Colonic mucosa (tissue), 4 donors: ENCODE results near the gene H1-8. TPM values are rescaled to one million over a fixed set of nuclear protein-coding genes. Genes with fewer than 3 reads are reported as not detected.

Source experiments
- DNase-seq: peaks from one replicate; pipeline ENCODE4 v3.0.0-alpha.2; 2020
- H3K27ac ChIP-seq: fragments of 200-600 bp; one replicate; pipeline ENCODE4 v1.8.0; 2021
- H3K27me3 ChIP-seq: fragments of 200-600 bp; one replicate; pipeline ENCODE4 v1.8.0; 2021
- H3K36me3 ChIP-seq: fragments of 200-600 bp; one replicate; pipeline ENCODE4 v1.8.0; 2021
- H3K4me1 ChIP-seq: fragments of 200-600 bp; one replicate; pipeline ENCODE4 v1.8.0; 2021; ENCODE audit warnings: mild to moderate bottlenecking
- H3K4me3 ChIP-seq: fragments of 200-600 bp; one replicate; pipeline ENCODE4 v1.8.0; 2021
- H3K9ac ChIP-seq, 2 donors: one replicate each; pipeline ENCODE4 v1.7.0; 2013; ENCODE audit warnings: control low read depth in 2 of 2, low read depth in 2 of 2, low read length in 2 of 2
- H3K9me3 ChIP-seq: fragments of 200-600 bp; one replicate; pipeline ENCODE4 v1.8.0; 2021
- intact Hi-C: fragments of 100-400 bp; cut with DNase I; formaldehyde crosslinking; loops from one replicate; pipeline ENCODE4 v1.14.1; 2022
- total RNA-seq, 2 donors: library from RNA; stranded (reverse); fragmentation: NEBNext Ultra II Directional in 1 of 2; extraction: Animal tissue kit (Norgen Biotek cat#: 25700) in 1 of 2; gene quantifications; one replicate each; pipeline ENCODE4 v1.2.1, GENCODE V29; 2021
- TF ChIP-seq, protein P1 (sequence below): fragments of 200-600 bp; IDR thresholded peaks from one replicate; pipeline ENCODE4 v1.8.0; 2022; ENCODE audit warnings: antibody characterized with exemption, mild to moderate bottlenecking
- donor health status: healthy.
- donor health status: DM: no; HTN: no; CAD: no.
- donor health status: DM: no; HTN: no; CAD: no.

Gene H1-8
- total RNA-seq, 2 donors from 2014 or later: not detected

DNA sequence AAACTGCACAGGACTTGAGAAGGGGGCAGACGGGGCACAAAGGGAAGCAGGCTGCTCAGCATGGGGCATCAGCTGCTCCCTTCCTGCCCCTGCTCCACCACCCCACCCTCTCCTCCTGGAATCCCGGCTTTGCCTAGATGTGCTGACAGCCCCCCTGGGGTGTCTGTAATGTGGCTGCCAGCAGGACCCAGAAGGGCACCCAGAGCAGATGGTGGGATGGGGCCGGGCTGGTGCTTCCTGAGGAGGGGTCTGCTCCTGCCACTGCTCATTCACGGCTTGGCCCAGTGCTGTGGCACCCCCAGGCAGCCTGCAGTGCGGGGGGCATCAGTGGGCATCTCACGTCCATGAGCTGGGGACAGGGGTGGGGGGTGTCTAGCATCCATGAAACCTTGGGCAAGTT is 10.2 kb downstream of the H1-8 start:
- Histone ChIP-seq H3K4me1 (no peaks in the 10 kb centered on the region), H3K27me3 (no peaks in the 10 kb centered on the region), H3K4me3 (no peak overlapping the region), H3K9ac (no peak overlapping the region), H3K9me3 (no peaks in the 10 kb centered on the region), H3K36me3 (no peaks in the 10 kb centered on the region), H3K27ac (no peak overlapping the region)
- DNase-seq: no peak
- TF ChIP-seq, protein P1, sequence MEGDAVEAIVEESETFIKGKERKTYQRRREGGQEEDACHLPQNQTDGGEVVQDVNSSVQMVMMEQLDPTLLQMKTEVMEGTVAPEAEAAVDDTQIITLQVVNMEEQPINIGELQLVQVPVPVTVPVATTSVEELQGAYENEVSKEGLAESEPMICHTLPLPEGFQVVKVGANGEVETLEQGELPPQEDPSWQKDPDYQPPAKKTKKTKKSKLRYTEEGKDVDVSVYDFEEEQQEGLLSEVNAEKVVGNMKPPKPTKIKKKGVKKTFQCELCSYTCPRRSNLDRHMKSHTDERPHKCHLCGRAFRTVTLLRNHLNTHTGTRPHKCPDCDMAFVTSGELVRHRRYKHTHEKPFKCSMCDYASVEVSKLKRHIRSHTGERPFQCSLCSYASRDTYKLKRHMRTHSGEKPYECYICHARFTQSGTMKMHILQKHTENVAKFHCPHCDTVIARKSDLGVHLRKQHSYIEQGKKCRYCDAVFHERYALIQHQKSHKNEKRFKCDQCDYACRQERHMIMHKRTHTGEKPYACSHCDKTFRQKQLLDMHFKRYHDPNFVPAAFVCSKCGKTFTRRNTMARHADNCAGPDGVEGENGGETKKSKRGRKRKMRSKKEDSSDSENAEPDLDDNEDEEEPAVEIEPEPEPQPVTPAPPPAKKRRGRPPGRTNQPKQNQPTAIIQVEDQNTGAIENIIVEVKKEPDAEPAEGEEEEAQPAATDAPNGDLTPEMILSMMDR: no peak
- intact Hi-C loops: no loop called here

DNA sequence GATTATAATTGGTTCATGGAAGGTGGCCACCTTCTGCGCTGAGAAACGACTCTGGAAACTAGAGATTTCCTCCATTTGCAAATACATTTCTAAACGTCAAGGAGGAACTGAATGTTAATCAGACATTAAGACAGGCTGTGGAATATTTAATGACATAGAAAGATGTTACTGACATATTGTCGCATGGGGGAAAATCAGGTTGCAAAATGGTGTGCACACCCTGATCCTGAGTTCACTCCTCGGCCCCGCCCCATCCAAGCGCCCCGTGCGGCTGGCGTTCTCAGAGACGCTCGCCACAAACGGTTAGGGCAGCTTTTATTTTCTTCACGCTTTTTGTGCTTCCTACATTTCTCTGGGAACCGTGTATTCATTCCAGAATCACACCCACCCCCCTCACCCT is 10.7 kb downstream of the H1-8 start:
- DNase-seq: no peak
- intact Hi-C loops: no loop called here
- Histone ChIP-seq H3K4me3 (no peak overlapping the region), H3K27ac (no peak overlapping the region), H3K36me3 (no peaks in the 10 kb centered on the region), H3K9me3 (no peaks in the 10 kb centered on the region), H3K4me1 (no peaks in the 10 kb centered on the region), H3K27me3 (no peaks in the 10 kb centered on the region), H3K9ac (no peak overlapping the region)
- TF ChIP-seq, protein P1: no peak

DNA sequence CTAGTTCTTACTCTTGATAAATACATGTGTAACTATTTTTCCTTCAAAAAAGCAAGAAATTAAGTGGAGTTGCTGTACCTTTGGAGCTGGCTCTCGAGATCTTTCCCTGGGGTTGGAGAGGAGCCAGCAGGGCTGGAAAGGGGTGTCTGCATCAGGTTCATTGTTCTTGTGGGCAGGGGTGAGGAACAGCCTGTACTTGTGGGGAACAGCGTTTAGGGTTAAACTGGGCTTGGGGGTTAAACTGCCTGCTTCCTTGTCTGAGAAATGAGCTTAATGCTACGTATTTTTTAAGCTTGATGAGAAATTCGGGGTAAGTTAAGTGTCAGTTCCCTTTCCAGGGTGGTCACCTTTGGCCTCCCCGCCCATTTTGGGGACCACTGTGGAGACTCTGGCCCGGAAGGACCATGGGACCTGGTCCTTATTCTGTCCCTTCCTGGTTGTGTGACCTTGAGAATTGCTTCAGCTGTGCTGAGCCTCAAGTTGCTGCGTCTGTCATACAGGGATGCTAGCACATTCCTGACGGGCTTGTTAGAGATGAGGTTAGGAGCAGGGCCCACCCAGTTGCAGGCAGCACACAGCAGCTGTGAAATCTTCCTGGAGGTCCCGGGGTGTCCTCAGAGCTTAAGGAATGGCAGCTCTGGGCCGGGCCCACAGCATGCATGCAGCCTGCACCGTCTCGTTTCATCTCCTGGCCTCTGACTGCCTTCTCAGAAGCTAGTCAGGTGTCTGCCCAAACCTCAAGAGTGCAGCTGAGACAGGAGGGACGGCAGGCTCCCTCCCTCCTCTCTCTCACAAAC is 11.6 kb downstream of the H1-8 start:
- H3K36me3 ChIP-seq: no peaks in the 10 kb centered on the region
- H3K9ac ChIP-seq: no peak overlapping the region
- no peak overlapping the region for H3K4me3 ChIP-seq
- TF ChIP-seq, protein P1: no peak
- H3K9me3 ChIP-seq: no peaks in the 10 kb centered on the region
- H3K4me1 ChIP-seq: no peaks in the 10 kb centered on the region
- DNase-seq: no peak
- H3K27me3 ChIP-seq: no peaks in the 10 kb centered on the region
- no peak overlapping the region for H3K27ac ChIP-seq
- intact Hi-C loops: no loop called here

DNA sequence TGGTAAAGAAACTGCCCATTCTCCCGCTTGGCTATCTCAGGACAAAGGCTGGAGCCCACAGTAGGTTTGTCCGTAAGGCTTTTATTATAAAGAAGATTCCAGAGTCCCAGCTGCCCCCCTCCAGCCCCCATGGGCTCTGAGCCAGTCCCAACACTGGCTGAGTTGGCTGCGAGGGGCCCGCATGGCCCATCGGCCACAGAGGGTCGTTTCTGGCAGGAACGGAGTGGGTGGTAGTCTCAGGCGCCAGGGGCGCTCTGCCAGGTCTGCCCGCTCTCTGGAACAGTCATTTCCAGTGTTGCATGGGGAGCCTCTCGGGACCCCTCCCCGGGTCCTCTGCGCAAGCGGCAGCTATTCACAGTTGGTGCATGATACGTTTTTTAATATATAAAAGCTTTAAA is 12.2 kb downstream of the H1-8 start:
- no peak overlapping the region for H3K4me3 ChIP-seq
- H3K36me3 ChIP-seq: no peaks in the 10 kb centered on the region
- intact Hi-C loops: no loop called here
- no peak overlapping the region for H3K9ac ChIP-seq
- no peak overlapping the region for H3K27ac ChIP-seq
- H3K9me3 ChIP-seq: no peaks in the 10 kb centered on the region
- H3K4me1 ChIP-seq: no peaks in the 10 kb centered on the region
- no peaks in the 10 kb centered on the region for H3K27me3 ChIP-seq
- TF ChIP-seq, protein P1: no peak
- DNase-seq: no peak

DNA sequence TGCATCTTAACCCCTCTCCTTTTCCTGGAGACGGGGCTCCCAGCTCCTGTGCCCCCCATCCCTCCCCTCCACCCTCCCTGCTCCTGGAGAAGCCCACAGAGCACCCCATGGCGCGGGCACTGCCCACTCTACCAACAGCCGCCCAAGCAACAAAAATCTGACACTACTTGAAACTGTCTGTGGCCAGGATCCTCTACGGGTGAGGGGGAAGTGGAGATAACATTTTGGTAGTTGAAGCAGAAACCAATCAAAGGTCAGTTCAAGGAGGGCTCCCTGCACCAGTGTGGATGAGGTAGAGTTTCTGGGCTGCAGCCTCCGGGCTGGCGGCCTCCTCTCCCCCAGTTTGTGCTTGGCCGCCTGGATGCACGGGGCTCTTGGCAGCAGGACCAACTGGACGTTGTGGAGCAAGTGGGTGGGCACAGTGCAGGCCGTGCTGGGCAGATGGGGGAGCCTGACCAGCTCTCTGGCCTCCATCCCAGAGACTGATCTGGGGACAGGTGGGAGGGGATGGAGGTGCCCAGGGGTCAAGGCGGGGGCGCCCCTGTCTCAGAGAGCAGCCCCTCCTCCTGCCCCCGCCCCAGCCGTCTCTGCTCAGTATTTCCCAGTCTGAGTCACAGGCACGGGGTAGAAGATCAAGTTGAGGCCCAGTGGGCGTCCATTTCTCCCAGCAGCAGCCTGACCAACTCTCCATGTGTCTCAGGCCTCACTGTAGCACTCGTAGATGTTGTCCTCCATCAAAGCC is 12.8 kb downstream of the H1-8 start:
- Histone ChIP-seq H3K4me1 (no peaks in the 10 kb centered on the region), H3K9ac (no peak overlapping the region), H3K36me3 (no peaks in the 10 kb centered on the region), H3K9me3 (no peaks in the 10 kb centered on the region), H3K27me3 (no peaks in the 10 kb centered on the region), H3K27ac (no peak overlapping the region), H3K4me3 (no peak overlapping the region)
- no peak for DNase-seq
- intact Hi-C loops: no loop called here
- TF ChIP-seq, protein P1: no peak
